SK-N-MC (cell line): ENCODE measurements around the gene SCARB2.

Source experiments
- EZH2 ChIP-seq: fragments of 200-600 bp; sonication (generic); IDR thresholded peaks from one replicate; pipeline ENCODE4 v1.6.1; 2017; ENCODE audit warnings: antibody characterized with exemption
- POLR2AphosphoS5 ChIP-seq: IDR thresholded peaks from 2 replicates; pipeline ENCODE4 v1.6.1; 2012; ENCODE audit warnings: mild to moderate bottlenecking, low read depth, low read length, borderline replicate concordance

DNA sequence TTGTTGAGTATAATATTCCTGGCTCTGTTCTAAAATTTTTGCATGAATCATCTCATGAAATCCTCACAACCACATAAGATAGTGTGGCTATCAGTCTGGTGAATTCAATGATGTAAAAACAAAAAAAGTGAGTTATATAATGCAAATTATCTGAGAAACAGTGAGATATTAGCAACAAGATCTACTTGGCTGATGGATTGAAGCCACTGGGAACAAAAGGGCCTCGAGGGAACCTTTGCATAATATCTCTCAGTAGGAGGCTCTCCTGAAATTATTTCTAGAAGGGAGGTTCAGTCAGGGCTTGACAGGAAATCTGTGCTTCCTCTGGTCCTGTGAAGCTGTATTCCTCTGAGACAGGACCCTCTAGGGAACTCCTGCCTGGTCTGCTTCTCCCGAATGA is 35.3 kb downstream of the SCARB2 start:
- TF ChIP-seq EZH2 (no peak), POLR2AphosphoS5 (no peak)
